SK-N-SH treated with all-trans-retinoic acid at 6 μM for 48 hours (cell line): Measurements from ENCODE around the gene CLTCL1.

Experiments used
- CSRNP3 ChIP-seq: fragments of 250-450 bp; sonication (Bioruptor Pico); IDR thresholded peaks from 2 replicates; pipeline ENCODE4 v1.5.1; 2021; ENCODE audit warnings: mild to moderate bottlenecking, moderate library complexity
- PPARA ChIP-seq: fragments of 250-450 bp; sonication (Bioruptor Pico); IDR thresholded peaks from 2 replicates; pipeline ENCODE4 v1.5.0; 2020; ENCODE audit warnings: mild to moderate bottlenecking, borderline replicate concordance
- TOX ChIP-seq: fragments of 250-450 bp; sonication (Bioruptor Pico); IDR thresholded peaks from 2 replicates; pipeline ENCODE4 v1.8.0; 2021; ENCODE audit warnings: mild to moderate bottlenecking, moderate library complexity, borderline replicate concordance
- ZFP30 ChIP-seq: fragments of 450-650 bp; formaldehyde crosslinking; IDR thresholded peaks from 2 replicates; pipeline ENCODE4 v1.5.0; 2022; ENCODE audit warnings: mild to moderate bottlenecking, moderate library complexity
- ZNF565 ChIP-seq: fragments of 450-650 bp; formaldehyde crosslinking; conservative IDR thresholded peaks from 2 replicates; pipeline ENCODE4 v1.5.0; 2020; ENCODE audit warnings: low read depth, mild to moderate bottlenecking, moderate library complexity

GRCh38 chr22:19285831-19286230, 5.7 kb downstream of the CLTCL1 start:
- no peak for TF ChIP-seq ZFP30 (CRISPR knock-in tag)
- TF ChIP-seq ZNF565 = no peak
- no peak for TF ChIP-seq TOX (CRISPR knock-in tag)
- TF ChIP-seq CSRNP3 (CRISPR knock-in tag) = no peak
- no peak for TF ChIP-seq PPARA
